ENCODE data around the gene FBLN5.

Gene FBLN5

DNA sequence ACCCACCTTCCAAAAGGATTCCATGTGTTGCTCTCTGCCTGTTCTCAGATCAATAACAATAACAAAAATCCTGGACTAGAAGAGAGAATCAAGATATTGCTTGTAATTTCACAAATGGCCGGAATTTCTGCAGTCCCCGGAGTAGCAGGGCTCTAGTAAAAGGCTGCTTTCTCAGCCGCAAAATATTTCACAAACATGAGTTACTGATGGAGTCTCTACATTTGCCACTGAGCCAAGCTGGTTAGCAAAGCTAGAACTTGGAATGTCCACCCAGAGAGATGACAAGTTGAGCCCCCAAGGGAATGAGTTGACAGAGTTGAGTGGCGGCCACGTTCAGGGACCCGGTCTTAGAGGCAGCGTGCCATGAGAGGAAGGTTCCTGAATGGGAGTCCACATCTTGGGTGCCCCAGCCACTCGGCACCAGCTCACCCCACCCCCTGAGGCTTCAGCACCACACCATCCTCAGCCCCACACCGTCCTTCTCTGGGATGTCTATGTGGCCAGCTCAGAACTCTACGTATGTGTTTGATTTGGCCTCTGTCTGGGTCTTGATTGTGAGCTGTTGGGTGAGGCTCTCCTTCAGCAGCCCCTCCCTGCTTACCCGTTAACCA lies 15.9 kb downstream of the FBLN5 start:
- Histone ChIP-seq H3K4me3 (no peak overlapping the region), H3K4me1 (no peaks in the 10 kb centered on the region), H3K27ac (no peak overlapping the region), H3K27me3 (no peaks in the 10 kb centered on the region), H3K36me3 (no peaks in the 10 kb centered on the region), H4K20me1 (no peaks in the 10 kb centered on the region), H3K4me2 (0 out of 2 replicates have a peak overlapping the region, but pooled peaks have one; percentile 7), H3K9me3 (no peaks in the 10 kb centered on the region), H3K9ac (no peak overlapping the region)
- no peak for TF ChIP-seq Cebpa-rat (IDR thresholded peaks at IDR 0.05)

DNA sequence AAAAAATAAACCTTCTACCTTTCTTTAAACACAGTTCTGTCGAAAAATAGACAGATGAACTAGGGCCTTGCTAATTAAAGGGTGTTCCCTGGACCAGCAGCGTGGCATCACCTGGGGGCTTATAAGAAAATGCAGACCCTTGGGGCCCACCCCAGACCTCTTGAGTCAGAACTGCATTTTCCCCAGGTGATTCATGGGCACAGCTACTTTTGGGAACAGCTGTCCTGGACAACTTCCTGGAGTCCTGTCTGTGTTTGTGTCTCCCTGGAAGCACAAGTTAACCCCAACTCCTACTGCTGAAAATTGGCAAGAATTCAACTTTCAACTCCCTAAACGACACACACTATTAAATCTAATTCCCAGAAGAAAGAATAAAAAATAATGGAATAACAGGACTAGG lies 17.8 kb downstream of the FBLN5 start:
- Histone ChIP-seq H3K4me3 (no peak overlapping the region), H3K4me1 (peaks cover 10% of the 10 kb centered on the region), H3K4me2 (no peak overlapping the region), H4K20me1 (no peaks in the 10 kb centered on the region), H3K9ac (no peak overlapping the region), H3K27me3 (no peaks in the 10 kb centered on the region), H3K27ac (no peak overlapping the region), H3K36me3 (no peaks in the 10 kb centered on the region), H3K9me3 (no peaks in the 10 kb centered on the region)
- TF ChIP-seq Cebpa-rat (IDR thresholded peaks at IDR 0.05): no peak

DNA sequence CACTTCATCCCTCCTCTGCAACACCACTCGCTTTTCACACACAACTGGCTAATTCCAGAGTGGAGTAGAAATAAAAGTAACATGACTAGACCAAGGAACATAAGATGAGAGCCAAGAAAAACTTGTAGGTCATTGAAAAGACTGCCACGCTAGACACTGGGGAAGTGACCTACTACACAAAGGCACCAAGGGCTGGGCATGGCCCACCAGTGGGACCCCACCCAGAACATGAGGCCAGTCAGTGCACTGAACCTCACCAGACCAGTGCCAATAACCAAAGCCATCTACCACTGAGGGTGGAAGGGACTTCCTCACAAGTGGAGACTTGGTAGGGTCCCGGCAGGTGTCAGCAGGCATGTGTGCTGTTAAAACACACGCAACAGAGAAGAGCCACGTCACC lies 19.7 kb downstream of the FBLN5 start:
- Histone ChIP-seq H3K4me3 (no peak overlapping the region), H3K9me3 (no peaks in the 10 kb centered on the region), H4K20me1 (no peaks in the 10 kb centered on the region), H3K4me2 (no peak overlapping the region), H3K27ac (no peak overlapping the region), H3K9ac (no peak overlapping the region), H3K27me3 (no peaks in the 10 kb centered on the region), H3K36me3 (no peaks in the 10 kb centered on the region), H3K4me1 (peaks cover 13% of the 10 kb centered on the region)
- no peak for TF ChIP-seq Cebpa-rat (IDR thresholded peaks at IDR 0.05)

DNA sequence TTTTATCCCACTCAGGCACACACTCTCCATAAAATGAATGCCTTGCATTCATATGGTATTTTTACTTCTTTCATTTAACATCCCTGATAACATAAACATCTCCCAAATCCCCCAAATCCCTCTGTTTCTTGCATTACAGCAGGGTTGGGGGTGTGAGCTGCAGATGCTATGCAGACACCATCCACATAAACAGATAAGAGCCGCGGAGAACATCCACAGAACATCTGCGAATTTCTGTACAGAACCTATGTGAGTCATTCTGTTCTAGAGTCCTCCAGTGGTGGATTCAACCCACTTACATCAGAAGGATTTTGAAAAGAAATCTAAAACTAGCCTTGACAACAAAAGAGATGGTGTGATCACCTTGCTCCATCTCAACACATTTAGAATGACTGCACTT lies 20.3 kb downstream of the FBLN5 start:
- TF ChIP-seq Cebpa-rat (IDR thresholded peaks at IDR 0.05): no peak
- no peaks in the 10 kb centered on the region for H3K9me3 ChIP-seq
- no peaks in the 10 kb centered on the region for H3K36me3 ChIP-seq
- no peak overlapping the region for H3K4me3 ChIP-seq
- H3K27ac ChIP-seq: no peak overlapping the region
- peaks cover 13% of the 10 kb centered on the region for H3K4me1 ChIP-seq
- no peak overlapping the region for H3K4me2 ChIP-seq
- H4K20me1 ChIP-seq: no peaks in the 10 kb centered on the region
- no peaks in the 10 kb centered on the region for H3K27me3 ChIP-seq
- H3K9ac ChIP-seq: no peak overlapping the region

DNA sequence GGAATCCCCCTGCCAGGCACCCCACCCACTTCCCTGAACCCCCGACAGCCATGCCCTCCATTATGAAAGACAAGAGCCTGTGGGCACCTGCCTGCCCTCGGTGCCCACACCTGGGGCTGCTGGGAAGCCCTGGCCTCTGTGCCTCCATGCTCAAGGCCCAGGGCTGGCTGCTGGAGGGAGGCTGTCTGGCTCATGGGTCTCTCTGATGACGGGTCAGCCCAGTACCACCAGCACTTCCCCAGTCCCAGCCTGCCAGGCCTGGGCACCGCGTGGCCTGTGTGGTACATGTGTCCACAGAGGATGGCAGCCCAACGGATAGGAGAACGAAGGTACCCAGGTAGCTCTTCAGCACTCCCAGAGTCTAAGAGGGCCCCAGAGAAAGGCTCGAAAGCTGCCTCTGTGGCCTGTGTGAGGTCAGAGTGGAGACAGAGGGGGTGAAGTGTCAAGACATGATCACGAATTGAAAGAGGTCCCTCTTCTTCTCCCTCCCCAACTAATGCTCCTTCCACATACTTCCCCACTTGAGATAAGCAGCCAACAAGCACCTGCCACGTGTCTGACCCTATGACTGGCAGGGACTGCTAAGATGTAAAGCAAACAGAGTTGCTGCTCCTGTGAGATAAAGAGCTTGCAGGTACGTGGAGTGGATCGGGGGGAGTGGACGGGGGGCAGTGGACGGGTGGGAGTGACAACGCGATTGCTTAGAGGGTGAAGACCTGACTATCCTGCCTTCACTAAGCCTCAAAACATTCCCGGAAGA lies 21.2 kb downstream of the FBLN5 start:
- Histone ChIP-seq H3K4me3 (no peak overlapping the region), H3K36me3 (no peaks in the 10 kb centered on the region), H3K9me3 (no peaks in the 10 kb centered on the region), H3K9ac (no peak overlapping the region), H3K27ac (no peak overlapping the region), H3K27me3 (no peaks in the 10 kb centered on the region), H3K4me2 (no peak overlapping the region), H3K4me1 (peaks cover 13% of the 10 kb centered on the region), H4K20me1 (no peaks in the 10 kb centered on the region)
- TF ChIP-seq Cebpa-rat (IDR thresholded peaks at IDR 0.05): no peak

DNA sequence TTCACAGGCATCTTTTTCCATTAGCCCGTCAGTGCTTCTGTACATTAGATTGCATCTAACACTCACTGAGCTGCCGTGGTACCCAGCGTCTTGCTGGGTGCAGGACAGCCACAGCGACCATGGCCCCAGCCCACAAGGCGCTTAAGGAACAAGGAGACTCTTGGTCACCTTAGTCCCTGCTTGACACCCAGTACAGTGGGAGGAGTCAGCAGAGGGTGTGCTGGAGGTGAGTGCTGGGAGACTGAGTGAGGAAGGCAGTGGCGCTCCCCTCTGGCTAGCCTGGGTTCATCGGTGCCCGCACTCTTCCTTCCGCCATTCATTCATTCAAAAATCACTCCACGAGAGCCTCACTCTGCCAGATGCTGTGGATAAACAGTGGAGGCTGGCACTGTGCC lies 21.8 kb downstream of the FBLN5 start:
- no peaks in the 10 kb centered on the region for H3K9me3 ChIP-seq
- no peaks in the 10 kb centered on the region for H4K20me1 ChIP-seq
- H3K27ac ChIP-seq: no peak overlapping the region
- no peaks in the 10 kb centered on the region for H3K27me3 ChIP-seq
- TF ChIP-seq Cebpa-rat (IDR thresholded peaks at IDR 0.05): no peak
- H3K4me2 ChIP-seq: no peak overlapping the region
- no peak overlapping the region for H3K4me3 ChIP-seq
- no peaks in the 10 kb centered on the region for H3K36me3 ChIP-seq
- peaks cover 13% of the 10 kb centered on the region for H3K4me1 ChIP-seq
- no peak overlapping the region for H3K9ac ChIP-seq

DNA sequence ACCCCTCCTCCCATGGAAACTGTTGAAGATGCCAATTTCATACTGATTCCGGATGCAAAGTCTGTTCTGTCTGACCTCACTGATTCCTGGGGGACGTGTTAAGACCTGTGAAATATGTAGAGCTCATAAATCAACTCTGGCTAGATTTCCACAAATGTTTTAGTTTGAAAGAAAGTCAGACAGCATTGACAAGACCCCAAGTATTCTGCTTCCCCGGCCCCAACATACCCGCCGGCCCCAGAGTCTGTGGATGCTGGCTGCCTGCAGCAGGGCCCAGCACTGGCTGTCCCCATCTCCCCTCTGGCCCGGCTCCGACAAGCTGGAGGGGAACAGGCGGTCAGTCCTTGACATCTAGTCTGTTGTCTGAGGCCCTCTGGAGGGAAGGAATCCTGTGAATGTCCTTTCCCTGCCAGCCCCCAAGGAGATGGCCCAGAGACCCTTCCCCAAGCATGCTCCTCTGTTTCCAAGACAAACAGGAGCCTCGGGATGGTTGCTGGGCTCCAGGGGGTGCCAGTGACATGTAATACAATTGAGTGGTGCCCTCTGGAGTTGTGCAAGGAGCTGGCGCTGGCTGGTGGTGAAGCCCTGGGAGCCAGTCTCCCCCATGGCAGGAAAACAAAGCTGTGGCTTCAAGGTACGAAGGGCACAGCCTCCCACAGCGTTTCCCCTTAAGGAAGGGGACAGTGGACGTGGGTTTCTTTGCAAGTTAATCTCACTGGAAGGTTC lies 22.3 kb downstream of the FBLN5 start:
- H3K9me3 ChIP-seq: no peaks in the 10 kb centered on the region
- no peak for TF ChIP-seq Cebpa-rat (IDR thresholded peaks at IDR 0.05)
- peak overlapping the region; percentile 18; the same call in 1 of the 2 replicates for H3K4me2 ChIP-seq
- no peaks in the 10 kb centered on the region for H3K27me3 ChIP-seq
- no peak overlapping the region for H3K9ac ChIP-seq
- no peaks in the 10 kb centered on the region for H3K36me3 ChIP-seq
- no peak overlapping the region for H3K27ac ChIP-seq
- H4K20me1 ChIP-seq: no peaks in the 10 kb centered on the region
- peaks cover 13% of the 10 kb centered on the region for H3K4me1 ChIP-seq
- H3K4me3 ChIP-seq: no peak overlapping the region

DNA sequence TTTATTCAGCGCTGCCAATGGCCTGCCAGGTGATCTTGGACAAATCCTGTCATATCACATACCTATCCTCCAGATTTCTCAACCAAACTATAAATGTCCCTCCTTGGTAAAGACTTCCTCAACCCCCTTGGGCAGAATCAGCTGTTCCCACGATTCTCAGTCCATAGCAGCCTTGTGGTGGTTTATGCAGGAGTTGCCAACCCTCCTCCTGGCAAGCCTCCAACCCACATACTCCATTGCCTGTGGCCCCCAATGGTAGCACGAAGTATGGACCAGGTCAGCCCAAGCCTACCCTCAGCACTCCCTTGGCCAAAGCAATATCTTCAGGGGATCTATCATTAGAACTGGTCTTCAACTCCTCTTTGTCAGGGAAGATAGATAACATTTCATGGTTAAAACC lies 27.0 kb downstream of the FBLN5 start:
- H3K9ac ChIP-seq: no peak overlapping the region
- H3K9me3 ChIP-seq: no peaks in the 10 kb centered on the region
- H3K36me3 ChIP-seq: no peaks in the 10 kb centered on the region
- no peak overlapping the region for H3K4me2 ChIP-seq
- H3K4me3 ChIP-seq: no peak overlapping the region
- H3K4me1 ChIP-seq: peaks cover 11% of the 10 kb centered on the region
- H4K20me1 ChIP-seq: no peaks in the 10 kb centered on the region
- H3K27ac ChIP-seq: no peak overlapping the region
- H3K27me3 ChIP-seq: no peaks in the 10 kb centered on the region
- TF ChIP-seq Cebpa-rat (IDR thresholded peaks at IDR 0.05): no peak

DNA sequence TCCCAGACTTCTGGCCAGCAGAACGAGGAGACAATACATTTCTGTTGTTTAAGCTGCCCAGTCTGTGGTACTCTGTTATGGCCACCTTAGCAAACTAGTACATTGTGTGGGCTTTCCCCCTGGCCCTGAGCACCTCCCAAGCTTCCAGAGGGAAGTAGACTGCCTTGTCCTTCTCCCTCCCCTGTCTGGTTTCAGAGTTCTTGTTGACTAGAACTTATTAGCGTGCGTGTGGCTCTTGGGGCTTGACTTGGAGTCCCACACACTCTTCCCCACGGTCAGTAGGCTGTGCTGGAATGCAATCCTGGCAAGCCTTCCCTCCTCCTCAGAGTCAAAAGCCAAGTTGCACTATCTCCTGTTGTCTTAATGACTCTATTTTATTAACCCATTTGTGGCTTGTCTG lies 27.7 kb downstream of the FBLN5 start:
- Histone ChIP-seq H3K9ac (no peak overlapping the region), H4K20me1 (no peaks in the 10 kb centered on the region), H3K27ac (no peak overlapping the region), H3K36me3 (no peaks in the 10 kb centered on the region), H3K27me3 (no peaks in the 10 kb centered on the region), H3K9me3 (no peaks in the 10 kb centered on the region), H3K4me1 (peaks cover 4% of the 10 kb centered on the region), H3K4me2 (no peak overlapping the region), H3K4me3 (no peak overlapping the region)
- no peak for TF ChIP-seq Cebpa-rat (IDR thresholded peaks at IDR 0.05)
